Nephron (organoid): ENCODE data around the gene BCAS3.

Experiments
- H3K27ac Mint-ChIP-seq, 3 experiments: 2 replicates each; pipeline ENCODE4 v1.8.0; 2020; ENCODE audit warnings: mixed read lengths in 3 of 3, mild to moderate bottlenecking in 2 of 3, moderate library complexity in 1 of 3
- H3K27me3 Mint-ChIP-seq: 2 replicates; pipeline ENCODE4 v1.8.0; 2021; ENCODE audit warnings: low read depth, mild to moderate bottlenecking, moderate library complexity, mixed read lengths
- H3K36me3 Mint-ChIP-seq: 2 replicates; pipeline ENCODE4 v1.8.0; 2020; ENCODE audit warnings: low read depth, mixed read lengths
- H3K4me1 Mint-ChIP-seq: 2 replicates; pipeline ENCODE4 v1.8.0; 2020; ENCODE audit warnings: mixed read lengths
- H3K4me3 Mint-ChIP-seq, 3 experiments: 2 replicates each; pipeline ENCODE4 v1.8.0; 2020; ENCODE audit warnings: mild to moderate bottlenecking in 3 of 3, mixed read lengths in 3 of 3, moderate library complexity in 2 of 3
- H3K9me3 Mint-ChIP-seq: 2 replicates; pipeline ENCODE4 v1.8.0; 2020; ENCODE audit warnings: mixed read lengths
- CTCF ChIP-seq, 3 experiments: fragments of 200-600 bp; sonication (generic); IDR thresholded peaks; one replicate each; pipeline ENCODE4 v1.5.0; 2021; ENCODE audit warnings: antibody characterized with exemption in 3 of 3; ENCODE audit not compliant: unreplicated experiment in 3 of 3

The BCAS3 gene

GRCh38 chr17:61233991-61234750, 556.5 kb downstream of the BCAS3 start:
- TF ChIP-seq CTCF (IDR thresholded peaks at IDR 0.05; ENCODE audit: unreplicated experiment in 3 of 3): no peak

GRCh38 chr17:61235001-61235826, 557.6 kb downstream of the BCAS3 start:
- Mint-ChIP-seq H3K9me3 (no peaks in the 10 kb centered on the region), H3K36me3 (peaks cover 3% of the 10 kb centered on the region), H3K4me3 (peak overlapping the region; percentile 15 to 42 (median 31)), H3K27me3 (no peaks in the 10 kb centered on the region), H3K27ac (peak overlapping the region; percentile 65 to 97 (median 96)), H3K4me1 (peaks cover 63% of the 10 kb centered on the region)
- TF ChIP-seq CTCF (IDR thresholded peaks at IDR 0.05; ENCODE audit: unreplicated experiment in 3 of 3): no peak

More at GRCh38 chr17:61233991-61234750, 556.5 kb downstream of the BCAS3 start:
- H3K9me3 Mint-ChIP-seq: no peaks in the 10 kb centered on the region
- peak overlapping the region; percentile 65 to 97 (median 69) for H3K27ac Mint-ChIP-seq
- H3K4me1 Mint-ChIP-seq: peaks cover 54% of the 10 kb centered on the region
- peaks cover 4% of the 10 kb centered on the region for H3K36me3 Mint-ChIP-seq
- H3K4me3 Mint-ChIP-seq: no peak overlapping the region
- no peaks in the 10 kb centered on the region for H3K27me3 Mint-ChIP-seq

- H3K36me3 Mint-ChIP-seq: no peaks in the 10 kb centered on the region
- peaks cover 63% of the 10 kb centered on the region for H3K4me1 Mint-ChIP-seq
- no peaks in the 10 kb centered on the region for H3K27me3 Mint-ChIP-seq
- H3K9me3 Mint-ChIP-seq: no peaks in the 10 kb centered on the region
- peak overlapping the region; percentile 65 to 97 (median 96) for H3K27ac Mint-ChIP-seq
- no peak for TF ChIP-seq CTCF (IDR thresholded peaks at IDR 0.05; ENCODE audit: unreplicated experiment in 3 of 3)
- H3K4me3 Mint-ChIP-seq: peak overlapping the region; percentile 15 to 42 (median 31)
These were observed 558.2 kb downstream of the BCAS3 start for GRCh38 chr17:61235827-61236197.

GRCh38 chr17:61237275-61237674, 559.6 kb downstream of the BCAS3 start:
- Mint-ChIP-seq H3K4me1 (peaks cover 60% of the 10 kb centered on the region), H3K4me3 (no peak overlapping the region), H3K27ac (peak overlapping the region in 2 of 3 experiments; percentile 17 to 97), H3K36me3 (no peaks in the 10 kb centered on the region), H3K27me3 (no peaks in the 10 kb centered on the region), H3K9me3 (no peaks in the 10 kb centered on the region)
- no peak for TF ChIP-seq CTCF (IDR thresholded peaks at IDR 0.05; ENCODE audit: unreplicated experiment in 3 of 3)

- no peaks in the 10 kb centered on the region for H3K9me3 Mint-ChIP-seq
- peaks cover 51% of the 10 kb centered on the region for H3K4me1 Mint-ChIP-seq
- no peaks in the 10 kb centered on the region for H3K27me3 Mint-ChIP-seq
These were observed 560.8 kb downstream of the BCAS3 start for GRCh38 chr17:61238455-61238933.

More at GRCh38 chr17:61238455-61238933, 560.8 kb downstream of the BCAS3 start:
- H3K4me3 Mint-ChIP-seq: no peak overlapping the region
- no peak for TF ChIP-seq CTCF (IDR thresholded peaks at IDR 0.05; ENCODE audit: unreplicated experiment in 3 of 3)
- H3K27ac Mint-ChIP-seq: peak overlapping the region; percentile 53 to 87 (median 64)
- no peaks in the 10 kb centered on the region for H3K36me3 Mint-ChIP-seq
